ENCODE data around the gene SLC25A53. TPM values are rescaled to one million over a fixed set of nuclear protein-coding genes. Genes with fewer than 3 reads are reported as not detected.

SLC25A53 gene
- total RNA-seq, 4 donors from 2014 or later = 2.2 to 26.1 (median 13.2) TPM

Other genes starting within 250 kb of the SLC25A53 start
- 1 to 10 TPM; 1.2 to 3.3 (median 2.2) TPM for gene TMSB15B, start 194.4 kb downstream of the SLC25A53 start, total RNA-seq
- gene H2BW1, start 143.3 kb downstream of the SLC25A53 start, total RNA-seq = not detected
- not detected for gene H2BW2, start 117.1 kb downstream of the SLC25A53 start, total RNA-seq
- gene TMSB15C, start 80.8 kb downstream of the SLC25A53 start, total RNA-seq = 1 to 10 TPM; 1.6 to 4.8 (median 1.9) TPM
- gene ZCCHC18, start 44.5 kb downstream of the SLC25A53 start, total RNA-seq = 1 to 10 TPM; 1.3 to 3.3 (median 1.7) TPM
- 10 to 100 TPM; 21.6 to 44.4 (median 34.0) TPM for gene FAM199X, start 9.4 kb upstream of the SLC25A53 start, total RNA-seq
- gene ESX1, start 97.9 kb upstream of the SLC25A53 start, total RNA-seq = not detected